B cell (primary cell): Measurements from ENCODE around the gene TANC1. TPM values are rescaled to one million over a fixed set of nuclear protein-coding genes. Genes with fewer than 3 reads are reported as not detected.

Experiments
- ATAC-seq: fragments of 200-7000 bp; cut with Tn5 transposase; one replicate; pipeline ENCODE4 v1.10.0; 2021; ENCODE audit warnings: low read depth, mild to moderate bottlenecking, moderate number of reproducible peaks, moderate library complexity
- CTCF ChIA-PET: fragments of 350-600 bp; sonication (Branson Sonifier 250); formaldehyde crosslinking; loops from one replicate; lab custom pipeline; 2021; ENCODE audit warnings: antibody characterized with exemption, inconsistent platforms; lab: Charles Lee
- POLR2A ChIA-PET: fragments of 350-600 bp; sonication (Branson Sonifier 250); formaldehyde crosslinking; loops from one replicate; lab custom pipeline; 2021; ENCODE audit warnings: antibody characterized with exemption; lab: Charles Lee
- DNase-seq: peaks from one replicate; pipeline ENCODE4 v3.0.0; 2013
- H2AFZ ChIP-seq: 2 replicates; pipeline ENCODE4 v1.6.1; 2012; ENCODE audit warnings: mild to moderate bottlenecking, low read depth, low read length; ENCODE audit not compliant: insufficient read depth, poor library complexity, severe bottlenecking
- H3K27ac ChIP-seq, 2 donors: 1 replicate in 1 of 2; 2 replicates in 1 of 2; pipeline ENCODE4 v1.5.1; 2012 to 2013; ENCODE audit warnings: low read length in 2 of 2, mild to moderate bottlenecking in 2 of 2, moderate library complexity in 1 of 2
- H3K27me3 ChIP-seq, 4 experiments: fragments of 200-600 bp in 1 of 4; sonication (generic) in 1 of 4; replicated peaks in 1 of 4; 1 replicate in 2 of 4; 2 replicates in 2 of 4; pipeline versions ENCODE4 v1.6.1 to v1.7.0; 2013 to 2016; ENCODE audit warnings: low read length in 3 of 4, mild to moderate bottlenecking in 2 of 4, mixed read lengths in 1 of 4, moderate library complexity in 1 of 4; ENCODE audit not compliant: insufficient read depth in 4 of 4, control insufficient read depth in 3 of 4; ENCODE audit errors: control extremely low read depth in 1 of 4
- H3K36me3 ChIP-seq, 2 experiments: replicated peaks in 1 of 2; 1 replicate in 1 of 2; 2 replicates in 1 of 2; pipeline versions ENCODE4 v1.6.1 to v1.7.1; 2013; ENCODE audit warnings: low read length in 1 of 2; ENCODE audit not compliant: insufficient read depth in 2 of 2, control insufficient read depth in 1 of 2; ENCODE audit errors: control extremely low read depth in 1 of 2, extremely low read depth in 1 of 2
- H3K4me1 ChIP-seq, 2 donors: fragments of 200-600 bp in 1 of 2; sonication (generic) in 1 of 2; 1 replicate in 1 of 2; 2 replicates in 1 of 2; pipeline versions ENCODE4 v1.5.1 to v1.6.1; 2013 to 2017; ENCODE audit warnings: low read length in 2 of 2; ENCODE audit not compliant: control insufficient read depth in 2 of 2, insufficient read depth in 2 of 2
- H3K4me2 ChIP-seq: replicated peaks from 2 replicates; pipeline ENCODE3; 2012; ENCODE audit warnings: mild to moderate bottlenecking, low read depth, low read length; ENCODE audit not compliant: poor library complexity, severe bottlenecking
- H3K4me3 ChIP-seq, 5 experiments: fragments of 200-600 bp in 1 of 5; sonication (generic) in 1 of 5; 1 replicate in 3 of 5; 2 replicates in 2 of 5; pipeline versions ENCODE4 v1.5.1 to v1.7.0; 2011 to 2016; ENCODE audit warnings: low read length in 4 of 5, mild to moderate bottlenecking in 4 of 5, low read depth in 2 of 5, control low read depth in 1 of 5, moderate library complexity in 1 of 5; ENCODE audit not compliant: insufficient read depth in 1 of 5; ENCODE audit errors: control extremely low read depth in 1 of 5, extremely low read depth in 1 of 5
- H3K79me2 ChIP-seq: fragments of 200-600 bp; sonication (generic); one replicate; pipeline ENCODE4 v1.6.0; 2016; ENCODE audit warnings: low read length; ENCODE audit not compliant: control insufficient read depth, insufficient read depth
- H3K9ac ChIP-seq: fragments of 200-600 bp; sonication (generic); 2 replicates; pipeline ENCODE4 v1.6.1; 2017; ENCODE audit warnings: mild to moderate bottlenecking, low read length, moderate library complexity
- H3K9me3 ChIP-seq, 3 donors: one replicate each; pipeline versions ENCODE4 v1.6.1 to v1.7.1; 2013; ENCODE audit warnings: low read length in 2 of 3; ENCODE audit not compliant: control insufficient read depth in 2 of 3, insufficient read depth in 1 of 3; ENCODE audit errors: control extremely low read depth in 1 of 3
- H4K20me1 ChIP-seq: 2 replicates; pipeline ENCODE4 v1.6.0; 2012; ENCODE audit warnings: mild to moderate bottlenecking, low read length; ENCODE audit not compliant: insufficient read depth, control insufficient read depth, poor library complexity, severe bottlenecking
- H3K27ac Mint-ChIP-seq: one replicate; pipeline ENCODE4 v1.8.0; 2021; ENCODE audit warnings: mixed read lengths
- H3K27me3 Mint-ChIP-seq: one replicate; pipeline ENCODE4 v1.8.0; 2021; ENCODE audit warnings: mixed read lengths
- H3K4me1 Mint-ChIP-seq: one replicate; pipeline ENCODE4 v1.8.0; 2021; ENCODE audit warnings: mixed read lengths
- H3K4me3 Mint-ChIP-seq: one replicate; pipeline ENCODE4 v1.8.0; 2021; ENCODE audit warnings: mixed read lengths
- H3K9me3 Mint-ChIP-seq: one replicate; pipeline ENCODE4 v1.8.0; 2022; ENCODE audit warnings: mixed read lengths; ENCODE audit not compliant: insufficient read depth
- CTCF ChIP-seq: fragments of 200-600 bp; IDR thresholded peaks from one replicate; pipeline ENCODE4 v1.8.0; 2022; ENCODE audit warnings: antibody characterized with exemption, mild to moderate bottlenecking
- EZH2 ChIP-seq: IDR thresholded peaks from 2 replicates; pipeline ENCODE4 v1.6.1; 2012; ENCODE audit warnings: borderline replicate concordance, low read depth, mild to moderate bottlenecking, moderate library complexity, low read length; ENCODE audit not compliant: insufficient read depth, poor library complexity, severe bottlenecking
- WGBS: methylation state at CpG from one replicate; pipeline ENCODE4 v1.1.5; 2013; ENCODE audit warnings: missing lambda C conversion rate; ENCODE audit not compliant: insufficient coverage; 5-methylcytosine and 5-hydroxymethylcytosine counted together
- intact Hi-C: fragments of 100-400 bp; cut with micrococcal nuclease; formaldehyde crosslinking; loops from one replicate; pipeline ENCODE4 v1.10.0; 2022
- polyA plus RNA-seq: library from polyadenylated mRNA; depleted of rRNA; stranded (reverse); fragments of >200 nt; gene quantifications from 2 replicates; pipeline ENCODE4 v1.2.3, GENCODE V29; 2012
- total RNA-seq, 2 donors: library from RNA; stranded (reverse); fragments of 120-200 nt in 1 of 2; gene quantifications; 1 replicate in 1 of 2; 2 replicates in 1 of 2; pipeline versions ENCODE4 v1.2.3 to v1.2.4, GENCODE V29; 2013 to 2022

Gene TANC1
- total and polyA plus RNA-seq, 2 donors (not counting 1 experiment from before 2014, with no cell fraction given) = 0.13 TPM; not detected in 1

- H3K27me3 Mint-ChIP-seq = no peaks in the 10 kb centered on the region
- intact Hi-C loops = no loop called here
- no peak overlapping the region for H3K9ac ChIP-seq
These were observed 62.4 kb downstream of the TANC1 start for GRCh38 chr2:159030674-159031380.

More at GRCh38 chr2:159030674-159031380, 62.4 kb downstream of the TANC1 start:
- Mint-ChIP-seq H3K9me3 (peaks cover 3% of the 10 kb centered on the region), H3K27ac (no peak overlapping the region), H3K4me3 (no peak overlapping the region), H3K4me1 (no peaks in the 10 kb centered on the region)
- Histone ChIP-seq H4K20me1 (no peaks in the 10 kb centered on the region), H2AFZ (peak overlapping the region; percentile 16), H3K27me3 (peaks cover 0 to 2% (median 0%) of the 10 kb centered on the region in 4 experiments), H3K27ac (no peak overlapping the region), H3K36me3 (no peaks in the 10 kb centered on the region), H3K4me3 (no peak overlapping the region), H3K4me2 (no peak overlapping the region), H3K79me2 (no peaks in the 10 kb centered on the region), H3K4me1 (no peaks in the 10 kb centered on the region), H3K9me3 (no peaks in the 10 kb centered on the region)
- ATAC-seq (no peak), DNase-seq (no peak)
- ChIA-PET CTCF (no interaction called here), POLR2A (no interaction called here)
- no peak for TF ChIP-seq EZH2
- no peak for TF ChIP-seq CTCF
- WGBS = 40% methylated on average over 2 of the region's 2 CpGs
